ENCODE measurements around the gene MAGOH. TPM values are rescaled to one million over a fixed set of nuclear protein-coding genes. Genes with fewer than 3 reads are reported as not detected.

MAGOH gene
- total RNA-seq, 1 experiment from 2014 or later = 60.0 TPM

DNA sequence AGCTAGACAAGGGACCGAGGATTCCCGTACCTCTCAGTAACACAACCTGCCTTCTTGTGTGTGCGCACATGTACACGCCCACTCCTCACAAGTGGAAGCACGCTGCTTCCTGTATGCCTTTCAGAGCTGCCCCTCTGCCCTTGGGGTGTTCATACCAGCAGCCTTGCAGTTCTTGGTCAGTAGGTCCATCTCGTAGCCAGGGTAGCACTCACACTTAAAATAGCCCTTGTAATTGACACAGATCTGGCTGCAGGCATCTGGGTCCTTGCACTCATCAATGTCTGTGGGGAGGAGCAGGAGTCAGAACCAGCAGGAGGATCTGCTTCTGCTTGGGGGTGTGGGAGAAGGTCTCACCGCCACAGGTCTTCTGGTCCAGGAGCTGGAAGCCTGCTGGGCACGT, 32.6 kb upstream of the MAGOH start:
- no peak for DNase-seq (ENCODE audit: low read depth)

DNA sequence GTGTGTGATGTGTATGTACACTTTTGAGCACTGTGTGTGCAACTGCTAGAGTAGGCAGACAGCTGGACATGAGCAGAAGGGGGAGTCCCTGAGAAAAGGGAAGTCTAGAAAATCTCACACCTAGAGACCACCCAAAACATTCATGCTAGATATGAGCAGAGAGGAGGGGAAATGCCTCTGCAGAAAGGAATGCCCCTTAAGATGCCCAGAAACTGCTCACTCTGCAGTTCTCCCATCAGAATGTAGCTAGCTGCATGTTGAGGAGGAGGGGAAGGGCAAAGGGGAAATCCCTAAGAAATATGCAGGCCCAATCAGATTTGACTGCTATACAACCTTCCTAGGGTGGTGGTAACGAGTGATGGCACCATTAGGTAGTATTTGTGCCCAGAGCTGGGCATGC, 31.8 kb upstream of the MAGOH start:
- no peak for DNase-seq (ENCODE audit: low read depth)

DNA sequence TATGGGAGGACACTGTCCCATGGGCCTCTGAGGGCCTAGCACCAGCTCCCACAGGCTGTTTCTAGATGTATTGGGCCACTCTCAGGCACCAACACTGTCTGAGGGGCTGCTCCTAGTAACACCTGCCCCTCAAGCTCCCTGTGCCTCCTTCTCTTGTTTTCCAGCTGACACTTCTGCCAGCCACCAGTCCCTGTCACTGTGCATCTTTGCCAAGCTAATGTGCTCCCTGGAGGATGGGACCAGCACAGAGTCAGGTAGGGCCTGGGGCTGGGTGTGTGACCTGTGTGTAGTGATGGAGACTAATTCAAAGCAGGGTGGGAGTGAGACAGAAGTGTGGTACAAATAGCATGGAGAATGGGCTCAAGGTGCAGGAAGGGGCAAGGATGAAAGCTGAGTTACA, 29.4 kb upstream of the MAGOH start:
- DNase-seq (ENCODE audit: low read depth) = no peak

DNA sequence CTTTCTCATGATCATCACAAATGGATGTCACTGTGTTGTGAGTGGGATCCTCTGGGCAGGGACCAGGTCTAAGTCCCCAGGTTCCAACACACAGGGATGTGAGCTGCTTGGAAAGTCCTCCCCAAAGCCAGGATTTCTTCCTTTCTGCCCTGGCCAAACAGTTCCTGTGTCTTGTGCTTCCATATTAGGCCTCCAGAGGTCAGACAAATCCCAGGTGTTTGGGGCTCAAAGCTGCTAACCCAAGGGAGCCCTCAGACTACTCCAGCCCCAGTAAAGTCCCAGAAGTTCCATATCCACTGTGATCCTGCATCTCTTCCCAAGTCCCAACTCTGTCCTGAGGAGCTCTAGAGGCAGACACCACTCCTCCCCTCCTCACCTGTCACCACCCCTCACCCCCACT, 27.7 kb upstream of the MAGOH start:
- DNase-seq (ENCODE audit: low read depth) = no peak

DNA sequence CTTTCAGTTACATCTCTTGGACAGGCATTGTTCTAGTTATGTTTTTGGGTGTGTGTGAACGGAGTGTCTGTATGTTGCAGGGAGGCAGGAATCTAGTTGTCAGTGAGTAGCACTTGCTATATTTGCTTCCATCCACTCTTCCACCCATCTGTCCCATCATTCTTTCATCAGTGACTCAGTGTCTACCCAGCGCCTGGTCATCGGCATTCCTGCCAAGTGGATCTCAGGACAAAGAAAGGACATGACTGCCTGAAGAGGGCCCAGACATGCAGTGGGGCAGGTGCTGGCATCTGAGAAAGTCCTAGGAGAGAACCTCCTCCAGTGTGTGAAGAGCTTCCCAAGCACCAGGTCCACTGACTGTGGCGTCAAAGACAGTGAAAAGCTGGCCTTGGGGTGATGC, 27.3 kb upstream of the MAGOH start:
- DNase-seq (ENCODE audit: low read depth) = no peak

DNA sequence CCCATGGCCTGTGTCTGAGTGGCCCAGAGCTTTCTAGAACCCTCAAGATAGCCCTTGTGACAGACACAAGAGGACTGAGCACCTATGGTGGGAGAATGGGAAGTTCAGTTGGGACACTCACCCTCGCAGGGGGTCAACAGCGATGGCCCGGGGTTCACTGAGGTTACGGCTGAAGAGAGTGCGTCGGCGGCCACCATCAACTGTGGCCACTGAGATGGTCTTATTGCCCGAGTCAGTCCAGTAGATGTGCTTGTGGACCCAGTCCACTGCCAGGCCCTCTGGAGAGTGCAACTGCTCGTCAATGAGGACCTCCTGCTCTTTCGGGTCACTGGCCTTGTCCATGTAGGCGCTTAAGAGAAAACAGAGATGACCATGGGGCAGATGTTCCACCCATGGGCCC, 25.7 kb upstream of the MAGOH start:
- no peak for DNase-seq (ENCODE audit: low read depth)

DNA sequence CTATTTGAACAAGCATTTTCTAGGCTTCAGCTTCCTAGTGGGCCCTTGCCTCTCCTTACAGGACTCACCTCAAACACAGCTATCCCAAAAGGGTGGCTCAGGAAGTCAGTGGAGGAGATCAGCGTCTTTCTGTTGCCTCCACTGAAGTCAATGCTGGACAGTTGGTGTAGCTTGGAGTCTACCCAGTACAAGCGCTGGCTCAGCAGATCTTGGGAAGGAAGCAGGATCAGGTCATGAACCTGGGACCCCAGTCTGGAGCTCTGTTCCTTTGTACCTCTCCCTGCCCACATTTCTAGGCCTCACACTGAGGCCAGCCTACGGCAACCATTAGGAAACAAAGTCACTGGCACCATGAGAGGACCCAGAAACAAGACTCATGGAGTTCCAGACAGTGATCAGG, 23.7 kb upstream of the MAGOH start:
- no peak for DNase-seq (ENCODE audit: low read depth)

DNA sequence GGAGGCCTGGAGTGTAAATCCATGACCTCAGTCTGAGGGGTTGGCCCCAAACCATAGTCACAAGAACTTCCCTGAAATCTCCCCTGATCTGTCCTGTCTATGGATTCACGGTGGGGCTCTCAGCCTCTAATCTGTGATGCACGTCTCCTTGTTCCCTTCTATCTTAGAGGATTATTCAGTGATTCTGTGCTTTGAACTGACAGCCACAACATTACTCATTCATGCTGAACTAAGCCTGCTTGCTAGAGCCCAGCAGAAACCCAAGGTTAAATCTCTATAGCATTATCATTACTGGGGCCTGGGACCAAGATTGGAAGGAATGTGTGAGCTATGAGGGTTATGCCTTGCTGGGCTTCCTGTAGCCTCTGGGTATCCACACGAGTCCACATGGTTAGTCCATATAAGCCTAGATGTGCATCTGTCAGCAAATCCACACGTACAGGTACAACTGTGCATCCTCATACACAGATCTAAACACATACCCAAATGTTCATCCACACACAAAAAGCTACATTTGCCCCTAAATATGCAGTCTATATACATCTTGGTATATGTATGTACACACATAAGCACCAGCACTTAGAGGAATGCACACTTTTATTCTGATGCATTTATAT, 22.4 kb upstream of the MAGOH start:
- no peak for DNase-seq (ENCODE audit: low read depth)

DNA sequence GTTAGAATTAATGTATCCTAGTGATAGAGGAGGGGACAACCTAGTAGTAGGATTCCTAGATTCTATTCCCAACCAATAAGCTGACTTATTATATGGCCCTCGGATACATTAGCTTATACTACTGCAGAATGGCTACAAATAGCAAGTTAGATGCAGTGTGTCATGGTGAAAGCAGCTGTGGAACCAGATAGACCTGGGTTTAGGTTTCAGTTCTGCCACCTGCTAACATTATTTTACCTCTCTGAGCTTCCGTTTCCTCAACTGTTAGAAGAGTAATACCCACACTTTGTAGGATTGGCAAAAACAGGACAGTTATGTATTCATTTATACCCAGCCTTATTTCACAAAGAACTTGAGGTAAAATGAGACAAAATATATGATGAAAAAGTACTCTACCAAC, 21.6 kb upstream of the MAGOH start:
- no peak for DNase-seq (ENCODE audit: low read depth)

DNA sequence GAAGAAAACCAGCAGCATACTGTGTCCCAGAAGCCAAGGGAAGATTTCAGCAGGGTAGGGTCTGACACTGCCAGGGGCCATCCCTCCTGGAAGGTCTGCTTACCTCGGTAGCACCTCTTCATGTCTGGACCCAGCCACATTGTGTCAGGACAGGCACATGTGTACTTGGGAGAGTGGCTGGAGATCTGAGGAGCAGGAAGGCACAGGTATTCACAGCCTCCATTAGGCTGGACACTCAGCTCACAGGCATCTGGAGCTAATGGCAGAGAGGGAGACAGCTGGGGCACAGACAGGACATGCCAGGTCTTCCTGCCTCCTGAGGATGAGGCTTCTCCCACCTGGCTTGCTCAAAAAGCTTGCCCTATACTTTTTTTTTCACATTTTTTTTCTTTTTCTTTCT, 19.9 kb upstream of the MAGOH start:
- DNase-seq (ENCODE audit: low read depth) = no peak

DNA sequence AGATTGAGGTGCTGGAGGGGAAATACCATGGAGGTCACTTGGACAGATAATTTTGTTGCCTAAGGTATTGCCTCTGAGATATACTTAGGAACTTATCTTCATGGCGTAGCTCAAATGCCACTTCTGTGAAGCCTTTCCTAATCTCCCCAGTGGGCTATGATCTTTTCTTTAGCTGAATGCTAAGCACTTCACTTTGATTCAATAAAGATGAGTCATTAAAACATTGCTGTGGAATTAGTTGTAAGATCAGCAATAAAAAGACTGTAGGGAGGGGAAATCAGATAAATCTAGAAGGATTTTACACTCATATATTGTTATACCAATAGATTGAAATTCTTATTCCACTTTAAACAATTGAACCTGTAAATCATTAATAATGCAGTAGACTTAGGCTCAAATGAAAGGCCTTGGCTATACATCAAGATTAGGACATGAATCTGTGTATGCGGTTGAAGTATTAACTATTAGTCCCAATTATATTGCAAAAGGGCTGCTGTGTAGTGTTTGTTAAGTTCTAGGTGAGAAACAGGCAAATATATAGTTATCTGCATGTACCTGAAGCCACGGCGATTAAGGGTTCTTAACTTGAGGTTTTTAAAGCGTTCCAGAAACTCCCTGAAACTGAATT, 19.2 kb upstream of the MAGOH start:
- no peak for DNase-seq (ENCODE audit: low read depth)

DNA sequence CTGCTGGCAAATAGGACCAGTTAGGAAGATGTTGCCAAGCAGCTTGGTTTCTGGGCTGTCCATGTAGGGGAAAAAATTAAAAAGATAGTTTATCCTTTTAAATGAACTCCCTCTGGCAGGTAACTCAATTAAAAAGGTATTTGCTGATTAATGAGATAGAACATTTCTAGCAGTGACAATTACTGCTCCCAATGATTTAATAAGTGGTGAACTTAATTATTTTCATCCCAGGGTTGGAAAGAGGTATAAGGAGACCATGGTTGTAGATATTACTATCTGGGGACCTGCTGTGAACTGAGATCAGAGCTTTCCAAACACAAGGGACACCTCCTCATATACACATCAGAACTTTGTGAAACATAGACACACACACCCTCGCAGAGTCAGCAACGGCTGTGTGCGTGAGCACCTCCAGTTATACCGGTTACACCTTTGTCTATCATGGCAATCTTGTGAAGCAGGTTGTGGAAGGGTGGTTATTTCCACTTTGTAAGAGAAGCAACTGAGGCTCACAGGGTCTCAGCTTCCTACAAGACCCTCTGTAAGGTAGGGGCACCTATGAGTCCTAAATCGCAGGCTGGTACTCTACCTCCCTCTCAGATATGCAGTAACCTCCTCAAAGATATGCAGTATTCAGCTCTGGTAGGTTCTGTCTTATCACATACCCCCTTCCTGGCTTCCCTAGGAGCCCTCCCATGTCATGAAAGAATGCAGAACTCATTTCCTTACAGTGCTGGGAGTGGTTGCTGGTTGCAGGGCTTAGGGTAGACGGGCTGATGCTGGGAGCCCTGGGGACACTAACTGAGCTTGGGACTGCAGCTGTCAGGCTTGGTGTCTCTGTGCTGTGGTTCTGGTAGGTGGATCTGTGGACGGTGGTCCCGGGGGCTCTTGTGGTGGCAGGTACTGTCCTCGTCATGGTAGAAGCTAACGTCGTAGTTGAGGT, 18.5 kb upstream of the MAGOH start:
- no peak for DNase-seq (ENCODE audit: low read depth)

DNA sequence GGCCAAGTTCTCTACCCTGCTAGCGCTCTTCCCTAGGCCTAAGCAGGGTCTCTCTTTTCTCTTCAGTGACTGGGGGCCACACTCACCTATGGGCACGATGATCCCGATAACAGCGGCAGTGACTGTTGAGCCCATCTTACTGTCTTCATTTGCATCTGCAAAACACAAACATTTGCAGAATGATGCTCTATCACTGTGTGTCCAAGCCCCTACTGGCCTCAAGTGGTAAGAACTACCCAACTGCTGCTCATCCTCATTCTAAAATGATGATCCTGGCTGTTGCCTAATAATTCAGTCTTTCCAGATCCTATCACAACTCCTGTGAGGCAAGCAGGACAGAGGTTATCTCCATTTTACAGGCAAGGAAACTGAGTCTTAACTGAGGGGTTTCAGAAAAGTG, 16.7 kb upstream of the MAGOH start:
- DNase-seq (ENCODE audit: low read depth) = no peak

DNA sequence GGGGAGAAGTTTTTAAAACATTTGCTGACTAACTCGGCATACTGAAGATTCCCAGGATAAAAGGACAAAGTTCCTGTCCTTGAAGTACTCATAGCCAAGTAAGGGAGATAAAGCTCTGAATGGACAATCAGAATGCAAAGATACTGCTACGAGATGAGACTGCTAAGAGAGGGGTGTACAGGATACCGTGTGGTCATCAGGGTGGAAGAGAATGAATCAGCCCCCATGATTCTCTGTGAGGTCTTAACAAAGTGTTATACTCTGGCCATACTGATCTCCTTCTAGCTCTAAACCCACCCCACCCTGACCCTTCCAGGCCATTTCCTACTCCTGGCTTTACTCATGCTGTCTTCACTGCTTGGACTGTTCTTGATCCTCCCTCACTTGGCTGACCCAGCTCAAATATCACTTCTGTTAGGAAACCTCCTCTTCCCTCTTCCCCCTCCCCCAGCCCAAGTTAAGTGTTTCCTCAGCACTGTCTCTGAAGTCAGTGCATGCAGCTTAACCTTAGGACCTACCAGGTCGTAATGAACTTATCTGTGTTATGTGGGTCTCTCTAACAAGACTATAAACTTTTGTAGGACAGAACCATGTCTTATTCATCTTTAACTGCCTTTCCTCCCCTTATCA, 15.8 kb upstream of the MAGOH start:
- no peak for DNase-seq (ENCODE audit: low read depth)

DNA sequence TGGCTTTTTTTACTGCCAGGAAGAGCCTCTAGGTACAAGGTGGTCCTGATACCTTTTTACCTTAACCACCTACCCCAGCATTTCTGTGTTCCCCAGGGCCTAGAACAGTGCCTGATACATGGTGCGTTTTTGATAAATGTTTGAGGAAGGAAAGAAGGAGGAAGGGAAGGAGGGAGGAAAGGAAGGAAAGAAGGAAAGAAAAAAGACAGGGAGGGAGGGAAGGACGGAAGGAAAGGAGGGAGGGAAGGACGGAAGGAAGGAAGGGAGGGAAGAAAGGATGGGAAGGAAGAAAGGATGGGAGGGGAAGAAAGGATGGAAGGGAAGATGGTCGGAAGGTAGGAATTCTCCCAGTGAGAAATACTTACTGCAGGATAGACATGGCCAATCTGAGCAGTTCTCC, 12.0 kb upstream of the MAGOH start:
- no peak for DNase-seq (ENCODE audit: low read depth)

DNA sequence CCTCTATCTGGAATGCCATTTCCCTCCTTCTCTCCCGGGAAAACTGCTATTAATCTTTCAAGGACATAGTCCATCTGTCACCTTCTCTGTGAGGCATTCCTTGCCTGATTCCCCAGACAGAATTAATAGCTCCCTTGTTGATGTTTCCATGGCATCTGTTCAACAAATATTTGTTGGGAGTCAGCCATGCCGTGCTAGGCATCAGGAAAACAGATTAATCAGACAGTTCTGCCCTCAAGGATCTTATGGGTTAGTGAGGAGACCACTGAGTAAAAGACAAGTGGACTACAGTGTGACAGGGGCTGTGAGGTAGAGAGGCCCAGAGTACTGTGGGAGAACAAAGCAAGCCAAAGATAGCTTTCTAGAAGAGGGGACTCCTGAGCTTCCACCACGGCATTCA, 11.4 kb upstream of the MAGOH start:
- DNase-seq (ENCODE audit: low read depth) = no peak

DNA sequence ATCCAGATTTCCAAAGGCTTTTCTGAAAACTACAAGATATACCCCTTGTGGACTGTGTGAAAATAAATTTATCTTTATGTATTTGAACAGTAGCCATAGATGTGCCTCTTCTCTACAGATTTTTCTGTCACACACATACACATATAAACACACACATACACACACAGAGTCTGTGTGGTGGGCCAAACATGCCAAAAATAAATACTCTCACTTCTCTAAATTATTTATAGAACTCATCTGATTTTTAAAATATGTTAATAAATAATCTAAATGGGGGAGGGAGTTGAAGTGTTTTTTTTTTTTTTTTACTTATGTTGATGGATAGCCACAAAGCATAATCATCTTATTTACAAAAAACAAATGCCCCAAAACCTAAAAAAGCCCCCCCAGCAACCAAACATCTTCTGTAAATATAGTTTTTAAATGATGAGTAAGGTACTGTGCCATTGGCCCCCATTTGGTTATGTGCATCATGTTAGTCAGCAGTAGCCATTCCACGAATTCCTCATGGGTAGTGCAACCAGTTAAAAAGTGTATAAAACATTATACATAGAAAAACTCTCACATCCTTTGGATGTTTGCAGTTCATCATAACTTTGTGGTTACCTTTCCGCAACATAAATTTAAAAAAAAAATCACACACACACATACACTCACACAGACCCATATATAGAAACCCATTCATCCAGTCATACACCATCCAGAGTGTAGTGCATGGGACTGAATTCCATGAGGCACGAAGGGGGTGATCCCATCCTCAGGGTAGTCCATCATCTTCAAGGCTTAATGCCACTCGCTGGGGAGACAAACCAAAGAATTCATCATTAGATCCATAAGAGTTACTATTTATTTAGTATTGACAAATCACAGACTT, 8.2 kb upstream of the MAGOH start:
- DNase-seq (ENCODE audit: low read depth) = no peak

DNA sequence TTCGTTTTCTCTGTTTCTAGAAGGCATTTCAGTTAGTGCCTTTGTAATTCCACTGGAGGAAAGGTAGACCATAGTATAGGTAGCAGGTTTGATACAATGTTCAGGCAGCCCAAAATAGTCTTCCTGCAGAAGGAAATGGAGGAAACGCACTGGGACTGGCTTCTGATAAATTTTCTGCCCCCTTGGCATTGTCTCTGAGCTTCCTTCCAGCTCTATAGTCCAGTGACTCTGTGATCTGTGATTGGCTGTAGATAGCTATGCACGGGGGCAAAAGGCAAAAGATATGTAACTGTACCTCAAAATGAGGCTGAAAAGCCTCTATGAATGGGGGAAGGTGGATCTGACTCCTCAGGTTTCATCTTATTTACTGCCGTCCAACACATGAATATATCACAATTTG, 5.8 kb upstream of the MAGOH start:
- DNase-seq (ENCODE audit: low read depth) = no peak

DNA sequence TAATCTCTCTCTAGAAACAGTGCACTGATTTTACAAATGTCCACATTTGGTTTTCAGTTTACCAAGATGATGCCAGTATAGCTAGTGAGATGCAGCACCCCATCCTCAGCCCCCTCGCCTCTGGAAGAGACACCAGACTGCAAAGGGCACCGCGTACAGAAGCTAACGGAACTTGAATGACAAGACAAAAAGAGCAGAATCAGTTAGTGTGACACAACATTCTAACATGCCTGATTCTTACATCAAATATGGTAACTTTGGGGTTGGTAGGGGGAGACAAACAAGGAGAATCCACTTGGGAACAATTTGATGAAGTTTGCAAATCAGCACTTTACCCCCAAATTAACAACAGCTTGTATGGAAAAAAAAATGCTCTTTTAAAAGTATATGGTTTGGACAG, 4.1 kb upstream of the MAGOH start:
- DNase-seq (ENCODE audit: low read depth) = no peak

DNA sequence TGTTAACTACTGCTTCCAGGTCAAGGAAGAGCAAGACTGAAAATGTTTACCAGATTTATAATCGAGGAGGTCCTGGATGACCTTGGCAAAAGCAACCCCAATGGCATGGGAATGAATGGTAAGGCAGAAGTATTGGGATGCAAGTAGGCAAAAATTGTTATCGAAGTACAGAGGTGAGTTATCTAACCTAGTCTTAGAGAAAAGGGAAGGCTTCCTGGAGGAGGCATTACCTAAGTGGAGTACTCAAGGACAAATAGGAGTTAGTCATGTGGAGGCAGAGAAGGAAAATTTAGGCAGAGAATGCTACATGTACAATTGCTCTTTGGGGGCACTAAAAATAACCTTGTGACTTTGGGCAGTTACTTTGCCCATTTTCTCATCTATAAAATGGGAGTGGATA, 3.5 kb upstream of the MAGOH start:
- no peak for DNase-seq (ENCODE audit: low read depth)

DNA sequence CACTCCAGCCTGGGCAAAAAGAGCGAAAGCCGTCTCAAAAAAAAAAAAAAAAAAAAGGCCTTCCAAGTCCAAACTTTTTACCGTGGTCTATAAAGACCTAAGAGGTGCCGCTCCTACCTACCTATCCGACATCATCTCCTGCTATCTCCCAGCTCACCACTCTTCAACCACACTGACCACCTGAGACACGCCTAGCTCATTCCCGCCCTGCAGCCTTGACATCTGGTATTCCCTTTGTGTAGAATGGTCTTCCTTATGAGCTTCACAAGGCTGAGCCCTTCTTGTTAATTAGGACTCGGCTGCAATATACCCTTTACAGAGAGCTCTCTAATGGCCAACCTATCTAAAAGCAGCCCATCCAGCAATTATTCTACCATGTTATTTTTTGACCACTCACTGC, 680 bp downstream of the MAGOH start:
- no peak for DNase-seq (ENCODE audit: low read depth)

DNA sequence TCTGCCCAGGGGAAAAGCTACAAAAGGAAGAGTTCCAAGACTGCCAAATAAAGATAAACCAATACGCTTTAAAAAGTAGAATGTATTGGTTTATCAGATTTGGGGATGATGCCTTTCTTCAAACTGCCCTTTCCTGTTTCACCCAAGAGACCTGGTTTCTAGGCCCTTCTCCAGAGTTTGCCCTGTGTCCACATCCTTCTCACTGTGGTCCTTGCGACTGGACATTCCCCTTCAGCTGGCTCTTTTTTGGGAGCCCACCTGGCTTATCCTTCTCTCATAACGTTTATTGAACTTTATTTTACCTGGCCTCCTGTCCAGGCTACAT, 17.4 kb downstream of the MAGOH start:
- DNase-seq (ENCODE audit: low read depth) = no peak
